ENCODE results near the gene DELE1. TPM values are rescaled to one million over a fixed set of nuclear protein-coding genes. Genes with fewer than 3 reads are reported as not detected.

Gene DELE1
- total RNA-seq, 1 donor from 2014 or later = 42.3 TPM

GRCh38 chr5:141908796-141909195, 14.9 kb upstream of the DELE1 start:
- Histone ChIP-seq H3K9ac (ENCODE audit: low read depth in 1 of 3, low read length in 3 of 3) (no peak overlapping the region), H3K4me3 (ENCODE audit: low read length in 3 of 3) (no peak overlapping the region), H3K27me3 (ENCODE audit: control insufficient read depth in 3 of 3, insufficient read depth in 3 of 3, low read length in 3 of 3) (peaks cover 4 to 5% (median 4%) of the 10 kb centered on the region in 3 donors), H3K4me1 (ENCODE audit: control insufficient read depth in 3 of 3, insufficient read depth in 3 of 3, low read length in 3 of 3) (peaks cover 0 to 4% (median 4%) of the 10 kb centered on the region in 3 donors), H3K27ac (ENCODE audit: low read depth, low read length) (no peak overlapping the region), H3K36me3 (ENCODE audit: control insufficient read depth in 3 of 3, insufficient read depth in 3 of 3, low read length in 3 of 3) (no peaks in the 10 kb centered on the region), H3K9me3 (ENCODE audit: control insufficient read depth in 3 of 3, low read length in 3 of 3) (no peaks in the 10 kb centered on the region)

- Histone ChIP-seq H3K27me3 (ENCODE audit: control insufficient read depth in 3 of 3, insufficient read depth in 3 of 3, low read length in 3 of 3) (peaks cover 4 to 5% (median 4%) of the 10 kb centered on the region in 3 donors), H3K27ac (ENCODE audit: low read depth, low read length) (no peak overlapping the region), H3K36me3 (ENCODE audit: control insufficient read depth in 3 of 3, insufficient read depth in 3 of 3, low read length in 3 of 3) (no peaks in the 10 kb centered on the region), H3K9ac (ENCODE audit: low read depth in 1 of 3, low read length in 3 of 3) (no peak overlapping the region), H3K9me3 (ENCODE audit: control insufficient read depth in 3 of 3, low read length in 3 of 3) (no peaks in the 10 kb centered on the region), H3K4me1 (ENCODE audit: control insufficient read depth in 3 of 3, insufficient read depth in 3 of 3, low read length in 3 of 3) (peaks cover 4 to 8% (median 7%) of the 10 kb centered on the region in 3 donors), H3K4me3 (ENCODE audit: low read length in 3 of 3) (no peak overlapping the region)
Measured at GRCh38 chr5:141909212-141909611, 14.5 kb upstream of the DELE1 start.

GRCh38 chr5:141910271-141910673, 13.4 kb upstream of the DELE1 start:
- peaks cover 4 to 5% (median 4%) of the 10 kb centered on the region in 3 donors for H3K27me3 ChIP-seq (ENCODE audit: control insufficient read depth in 3 of 3, insufficient read depth in 3 of 3, low read length in 3 of 3)
- no peak overlapping the region for H3K27ac ChIP-seq (ENCODE audit: low read depth, low read length)
- H3K4me1 ChIP-seq (ENCODE audit: control insufficient read depth in 3 of 3, insufficient read depth in 3 of 3, low read length in 3 of 3) = peaks cover 4 to 11% (median 7%) of the 10 kb centered on the region in 3 donors

GRCh38 chr5:141913560-141914198, 10.0 kb upstream of the DELE1 start:
- Histone ChIP-seq H3K27ac (ENCODE audit: low read depth, low read length) (no peak overlapping the region), H3K9me3 (ENCODE audit: control insufficient read depth in 3 of 3, low read length in 3 of 3) (no peaks in the 10 kb centered on the region), H3K9ac (ENCODE audit: low read depth in 1 of 3, low read length in 3 of 3) (peak overlapping the region; percentile 54 to 70 (median 58)), H3K36me3 (ENCODE audit: control insufficient read depth in 3 of 3, insufficient read depth in 3 of 3, low read length in 3 of 3) (no peaks in the 10 kb centered on the region), H3K4me3 (ENCODE audit: low read length in 3 of 3) (peak overlapping the region; percentile 50 to 70 (median 59)), H3K4me1 (ENCODE audit: control insufficient read depth in 3 of 3, insufficient read depth in 3 of 3, low read length in 3 of 3) (peaks cover 4 to 11% (median 7%) of the 10 kb centered on the region in 3 donors), H3K27me3 (ENCODE audit: control insufficient read depth in 3 of 3, insufficient read depth in 3 of 3, low read length in 3 of 3) (peaks cover 4 to 5% (median 4%) of the 10 kb centered on the region in 3 donors)

More at GRCh38 chr5:141910271-141910673, 13.4 kb upstream of the DELE1 start:
- no peaks in the 10 kb centered on the region for H3K36me3 ChIP-seq (ENCODE audit: control insufficient read depth in 3 of 3, insufficient read depth in 3 of 3, low read length in 3 of 3)
- H3K4me3 ChIP-seq (ENCODE audit: low read length in 3 of 3) = no peak overlapping the region
- H3K9me3 ChIP-seq (ENCODE audit: control insufficient read depth in 3 of 3, low read length in 3 of 3) = no peaks in the 10 kb centered on the region
- no peak overlapping the region for H3K9ac ChIP-seq (ENCODE audit: low read depth in 1 of 3, low read length in 3 of 3)

- H3K9me3 ChIP-seq (ENCODE audit: control insufficient read depth in 3 of 3, low read length in 3 of 3) = no peaks in the 10 kb centered on the region
- H3K36me3 ChIP-seq (ENCODE audit: control insufficient read depth in 3 of 3, insufficient read depth in 3 of 3, low read length in 3 of 3) = no peaks in the 10 kb centered on the region
- peak overlapping the region; percentile 50 to 70 (median 59) for H3K4me3 ChIP-seq (ENCODE audit: low read length in 3 of 3)
- H3K27me3 ChIP-seq (ENCODE audit: control insufficient read depth in 3 of 3, insufficient read depth in 3 of 3, low read length in 3 of 3) = peaks cover 4 to 5% (median 4%) of the 10 kb centered on the region in 3 donors
- no peak overlapping the region for H3K27ac ChIP-seq (ENCODE audit: low read depth, low read length)
- H3K4me1 ChIP-seq (ENCODE audit: control insufficient read depth in 3 of 3, insufficient read depth in 3 of 3, low read length in 3 of 3) = peaks cover 4 to 11% (median 7%) of the 10 kb centered on the region in 3 donors
- peak overlapping the region; percentile 54 to 70 (median 58) for H3K9ac ChIP-seq (ENCODE audit: low read depth in 1 of 3, low read length in 3 of 3)
Measured at GRCh38 chr5:141914199-141914743, 9.4 kb upstream of the DELE1 start.

GRCh38 chr5:141914797-141915196, 8.9 kb upstream of the DELE1 start:
- H3K27me3 ChIP-seq (ENCODE audit: control insufficient read depth in 3 of 3, insufficient read depth in 3 of 3, low read length in 3 of 3) = peaks cover 4 to 5% (median 4%) of the 10 kb centered on the region in 3 donors
- H3K27ac ChIP-seq (ENCODE audit: low read depth, low read length) = no peak overlapping the region
- H3K36me3 ChIP-seq (ENCODE audit: control insufficient read depth in 3 of 3, insufficient read depth in 3 of 3, low read length in 3 of 3) = no peaks in the 10 kb centered on the region
- H3K9me3 ChIP-seq (ENCODE audit: control insufficient read depth in 3 of 3, low read length in 3 of 3) = no peaks in the 10 kb centered on the region
- H3K9ac ChIP-seq (ENCODE audit: low read depth in 1 of 3, low read length in 3 of 3) = no peak overlapping the region
- peaks cover 4 to 11% (median 7%) of the 10 kb centered on the region in 3 donors for H3K4me1 ChIP-seq (ENCODE audit: control insufficient read depth in 3 of 3, insufficient read depth in 3 of 3, low read length in 3 of 3)
- H3K4me3 ChIP-seq (ENCODE audit: low read length in 3 of 3) = no peak overlapping the region

- no peaks in the 10 kb centered on the region for H3K36me3 ChIP-seq (ENCODE audit: control insufficient read depth in 3 of 3, insufficient read depth in 3 of 3, low read length in 3 of 3)
- H3K27me3 ChIP-seq (ENCODE audit: control insufficient read depth in 3 of 3, insufficient read depth in 3 of 3, low read length in 3 of 3) = peaks cover 4 to 5% (median 4%) of the 10 kb centered on the region in 3 donors
- no peaks in the 10 kb centered on the region for H3K9me3 ChIP-seq (ENCODE audit: control insufficient read depth in 3 of 3, low read length in 3 of 3)
- H3K4me3 ChIP-seq (ENCODE audit: low read length in 3 of 3) = no peak overlapping the region
- no peak overlapping the region for H3K27ac ChIP-seq (ENCODE audit: low read depth, low read length)
- no peak overlapping the region for H3K9ac ChIP-seq (ENCODE audit: low read depth in 1 of 3, low read length in 3 of 3)
- H3K4me1 ChIP-seq (ENCODE audit: control insufficient read depth in 3 of 3, insufficient read depth in 3 of 3, low read length in 3 of 3) = peaks cover 4 to 11% (median 7%) of the 10 kb centered on the region in 3 donors
Measured at GRCh38 chr5:141915881-141916336, 7.8 kb upstream of the DELE1 start.

GRCh38 chr5:141916522-141916921, 7.1 kb upstream of the DELE1 start:
- Histone ChIP-seq H3K4me1 (ENCODE audit: control insufficient read depth in 3 of 3, insufficient read depth in 3 of 3, low read length in 3 of 3) (peaks cover 4 to 12% (median 11%) of the 10 kb centered on the region in 3 donors), H3K36me3 (ENCODE audit: control insufficient read depth in 3 of 3, insufficient read depth in 3 of 3, low read length in 3 of 3) (no peaks in the 10 kb centered on the region), H3K9ac (ENCODE audit: low read depth in 1 of 3, low read length in 3 of 3) (no peak overlapping the region), H3K4me3 (ENCODE audit: low read length in 3 of 3) (no peak overlapping the region), H3K9me3 (ENCODE audit: control insufficient read depth in 3 of 3, low read length in 3 of 3) (no peaks in the 10 kb centered on the region), H3K27me3 (ENCODE audit: control insufficient read depth in 3 of 3, insufficient read depth in 3 of 3, low read length in 3 of 3) (peaks cover 4 to 5% (median 4%) of the 10 kb centered on the region in 3 donors), H3K27ac (ENCODE audit: low read depth, low read length) (no peak overlapping the region)

- no peak overlapping the region for H3K4me3 ChIP-seq (ENCODE audit: low read length in 3 of 3)
- H3K4me1 ChIP-seq (ENCODE audit: control insufficient read depth in 3 of 3, insufficient read depth in 3 of 3, low read length in 3 of 3) = peaks cover 7 to 16% (median 11%) of the 10 kb centered on the region in 3 donors
- H3K27me3 ChIP-seq (ENCODE audit: control insufficient read depth in 3 of 3, insufficient read depth in 3 of 3, low read length in 3 of 3) = peaks cover 4% of the 10 kb centered on the region in 3 donors
- no peaks in the 10 kb centered on the region for H3K9me3 ChIP-seq (ENCODE audit: control insufficient read depth in 3 of 3, low read length in 3 of 3)
- H3K27ac ChIP-seq (ENCODE audit: low read depth, low read length) = no peak overlapping the region
- no peak overlapping the region for H3K9ac ChIP-seq (ENCODE audit: low read depth in 1 of 3, low read length in 3 of 3)
- H3K36me3 ChIP-seq (ENCODE audit: control insufficient read depth in 3 of 3, insufficient read depth in 3 of 3, low read length in 3 of 3) = no peaks in the 10 kb centered on the region
Measured at GRCh38 chr5:141917760-141918159, 5.9 kb upstream of the DELE1 start.
